Measurements from ENCODE around the gene PPIL3.

- TF ChIP-seq EZH2 (IDR thresholded peaks at IDR 0.05; ENCODE audit: borderline replicate concordance, low read depth, low read length, severe bottlenecking), result no peak
- TF ChIP-seq CTCF (IDR thresholded peaks at IDR 0.05; ENCODE audit: borderline replicate concordance, extremely low read depth, low read length, poor library complexity, severe bottlenecking), result no peak
Measured at GRCh38 chr2:200834701-200835100, 54.2 kb downstream of the PPIL3 start.

Measured in DND-41 (cell line).